Right renal pelvis (tissue), 4 donors: ENCODE measurements around the gene ALDH7A1. TPM values are rescaled to one million over a fixed set of nuclear protein-coding genes. Genes with fewer than 3 reads are reported as not detected.
"Not testable (repeated sequence)": the region's sequence is repeated elsewhere in the genome, so short reads cannot be mapped to it uniquely, and the experiment has no call there.

Source experiments
- DNase-seq, 4 donors: peaks; one replicate each; pipeline ENCODE4 v3.0.0-alpha.2; 2013; ENCODE audit warnings: low read depth in 4 of 4, low spot score in 3 of 4, missing footprints in 1 of 4
- polyA plus RNA-seq, 4 donors: library from polyadenylated mRNA; unstranded; fragments of 120-200 nt; gene quantifications; one replicate each; pipeline ENCODE4 v1.2.1, GENCODE V29; 2013; ENCODE audit not compliant: insufficient read length in 4 of 4

The ALDH7A1 gene
- polyA plus RNA-seq, 4 donors = 149 to 179 (median 152) TPM

GRCh38 chr5:126536874-126537273 lies 58.1 kb downstream of the ALDH7A1 start:
- no peak for DNase-seq

GRCh38 chr5:126535856-126536545 lies 59.0 kb downstream of the ALDH7A1 start:
- no peak for DNase-seq

- no peak for DNase-seq
Measured at GRCh38 chr5:126534553-126534952, 60.5 kb downstream of the ALDH7A1 start.

- DNase-seq = peak in 2 of 4 donors; percentile 29 to 38
Measured at GRCh38 chr5:126531543-126532120, 63.4 kb downstream of the ALDH7A1 start.

GRCh38 chr5:126527892-126528291 lies 67.1 kb downstream of the ALDH7A1 start:
- DNase-seq = no peak

- DNase-seq = no peak
Measured at GRCh38 chr5:126527158-126527557, 67.9 kb downstream of the ALDH7A1 start.

GRCh38 chr5:126526493-126526892 lies 68.5 kb downstream of the ALDH7A1 start:
- DNase-seq = no peak

- no peak for DNase-seq
Measured at GRCh38 chr5:126525630-126526245, 69.3 kb downstream of the ALDH7A1 start.

- DNase-seq = no peak
Measured at GRCh38 chr5:126523818-126524510, 71.1 kb downstream of the ALDH7A1 start.

GRCh38 chr5:126521130-126521529 lies 73.9 kb downstream of the ALDH7A1 start:
- DNase-seq = no peak

- no peak for DNase-seq
Measured at GRCh38 chr5:126520593-126520953, 74.4 kb downstream of the ALDH7A1 start.

- DNase-seq = peak in 2 of 4 donors; percentile 33 to 40
Measured at GRCh38 chr5:126519637-126520592, 75.1 kb downstream of the ALDH7A1 start.

GRCh38 chr5:126519223-126519622 lies 75.8 kb downstream of the ALDH7A1 start:
- not testable (repeated sequence) for DNase-seq

- no peak for DNase-seq
Measured at GRCh38 chr5:126516852-126517251, 78.2 kb downstream of the ALDH7A1 start.

- no peak for DNase-seq
Measured at GRCh38 chr5:126516133-126516532, 78.9 kb downstream of the ALDH7A1 start.

GRCh38 chr5:126515337-126515736 lies 79.7 kb downstream of the ALDH7A1 start:
- no peak for DNase-seq

GRCh38 chr5:126514558-126515141 lies 80.4 kb downstream of the ALDH7A1 start:
- no peak for DNase-seq

GRCh38 chr5:126514131-126514557 lies 80.9 kb downstream of the ALDH7A1 start:
- no peak for DNase-seq

- no peak for DNase-seq
Measured at GRCh38 chr5:126513703-126514102, 81.3 kb downstream of the ALDH7A1 start.

- DNase-seq = no peak
Measured at GRCh38 chr5:126513302-126513701, 81.7 kb downstream of the ALDH7A1 start.
